Spleen (tissue), 7 donors: ENCODE measurements around the gene TBXAS1.

Source experiments
- CTCF ChIP-seq, 11 experiments: fragments of 200-600 bp in 7 of 11; fragments of 450-650 bp in 4 of 11; sonication (generic) in 4 of 11; IDR thresholded peaks in 8 of 11; conservative IDR thresholded peaks in 3 of 11; 1 replicate in 7 of 11; 2 replicates in 4 of 11; pipeline versions ENCODE4 v1.4.0 to v1.8.0; 2016 to 2021; ENCODE audit warnings: antibody characterized with exemption in 11 of 11, inconsistent platforms in 4 of 11, mild to moderate bottlenecking in 1 of 11
- POLR2A ChIP-seq, 3 donors: fragments of 450-650 bp; IDR thresholded peaks; one replicate each; pipeline ENCODE4 v1.5.1; 2017; ENCODE audit warnings: antibody characterized with exemption in 3 of 3, mild to moderate bottlenecking in 1 of 3
- POLR2AphosphoS5 ChIP-seq, 3 donors: sonication (generic); formaldehyde crosslinking; IDR thresholded peaks; one replicate each; pipeline ENCODE4 v1.5.1; 2017; ENCODE audit warnings: antibody characterized with exemption in 3 of 3
- donor health status: DM: no; HTN: no; CAD: no; lungs with moderate emphysema.
- donor health status: DM: no; HTN: no; CAD: no.
- donor health status: DM: no; HTN: no; CAD: no.

DNA sequence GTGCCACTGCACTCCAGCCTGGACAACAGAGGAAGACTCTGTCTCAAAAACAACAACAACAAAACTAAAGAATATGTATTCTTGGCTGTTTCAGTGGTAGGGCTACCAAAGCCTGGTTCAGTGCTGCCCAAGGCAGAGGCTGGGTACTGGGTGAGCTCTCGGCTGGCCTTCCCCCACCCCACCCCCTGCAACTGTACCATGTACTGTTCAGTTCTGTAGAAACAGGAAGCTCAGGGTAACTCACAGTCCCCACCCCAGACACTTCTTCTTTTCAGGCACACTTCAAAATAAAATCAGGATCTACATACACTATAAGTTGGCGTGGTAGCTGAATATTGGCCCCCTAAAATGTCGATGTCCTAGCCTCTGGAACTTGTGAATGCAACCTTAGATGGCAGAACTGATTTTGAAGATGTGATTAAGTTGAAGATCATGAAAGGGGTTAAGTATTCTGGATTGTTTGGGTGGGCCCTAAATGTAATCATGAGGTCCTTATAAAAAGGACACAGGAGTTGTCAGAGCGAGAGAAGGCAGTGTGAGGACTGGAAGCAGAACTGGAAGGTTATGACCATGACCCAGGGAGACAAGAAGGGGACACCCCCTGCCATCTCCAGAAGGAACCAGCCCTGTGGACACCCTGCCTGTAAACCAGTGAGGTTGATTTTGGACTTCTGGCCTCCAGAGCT, 31.2 kb downstream of the TBXAS1 start:
- TF ChIP-seq POLR2AphosphoS5 (IDR thresholded peaks at IDR 0.05), result peak in 1 of 3 donors; percentile 24
- no peak for TF ChIP-seq CTCF (IDR thresholded peaks at IDR 0.05 in 8 of 11, conservative IDR thresholded peaks at IDR 0.05 in 3 of 11)
- TF ChIP-seq POLR2A (IDR thresholded peaks at IDR 0.05), result no peak
